ENCODE measurements around the gene COL9A2.

DNA sequence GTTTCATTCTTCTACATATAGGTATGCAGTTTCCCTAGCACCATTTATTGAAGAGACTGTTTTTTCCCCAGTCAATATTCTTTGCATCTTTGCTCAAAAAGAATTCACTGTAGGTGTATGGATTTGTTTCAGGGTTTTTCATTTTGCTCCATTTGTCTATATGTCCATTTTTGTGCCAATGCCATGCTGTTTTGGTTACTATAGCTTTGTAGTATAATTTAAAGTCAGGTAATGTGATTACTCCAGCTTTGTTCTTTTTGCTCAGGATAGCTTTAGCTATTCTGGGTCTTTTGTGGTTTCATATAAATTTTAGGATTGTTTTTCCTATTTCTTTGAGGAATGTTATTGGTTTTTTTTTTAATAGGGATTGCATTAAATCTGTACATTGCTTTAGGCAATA is 40.5 kb upstream of the COL9A2 start:
- no peak for TF ChIP-seq POLR2A (IDR thresholded peaks at IDR 0.05)
- TF ChIP-seq, protein P1, sequence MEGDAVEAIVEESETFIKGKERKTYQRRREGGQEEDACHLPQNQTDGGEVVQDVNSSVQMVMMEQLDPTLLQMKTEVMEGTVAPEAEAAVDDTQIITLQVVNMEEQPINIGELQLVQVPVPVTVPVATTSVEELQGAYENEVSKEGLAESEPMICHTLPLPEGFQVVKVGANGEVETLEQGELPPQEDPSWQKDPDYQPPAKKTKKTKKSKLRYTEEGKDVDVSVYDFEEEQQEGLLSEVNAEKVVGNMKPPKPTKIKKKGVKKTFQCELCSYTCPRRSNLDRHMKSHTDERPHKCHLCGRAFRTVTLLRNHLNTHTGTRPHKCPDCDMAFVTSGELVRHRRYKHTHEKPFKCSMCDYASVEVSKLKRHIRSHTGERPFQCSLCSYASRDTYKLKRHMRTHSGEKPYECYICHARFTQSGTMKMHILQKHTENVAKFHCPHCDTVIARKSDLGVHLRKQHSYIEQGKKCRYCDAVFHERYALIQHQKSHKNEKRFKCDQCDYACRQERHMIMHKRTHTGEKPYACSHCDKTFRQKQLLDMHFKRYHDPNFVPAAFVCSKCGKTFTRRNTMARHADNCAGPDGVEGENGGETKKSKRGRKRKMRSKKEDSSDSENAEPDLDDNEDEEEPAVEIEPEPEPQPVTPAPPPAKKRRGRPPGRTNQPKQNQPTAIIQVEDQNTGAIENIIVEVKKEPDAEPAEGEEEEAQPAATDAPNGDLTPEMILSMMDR (IDR thresholded peaks at IDR 0.05), result no peak
